ENCODE data around the gene NFE2L1.

- no peak for TF ChIP-seq CTCF (IDR thresholded peaks at IDR 0.05)
- no peak for TF ChIP-seq POLR2A (IDR thresholded peaks at IDR 0.05)
- TF ChIP-seq POLR2AphosphoS5 (IDR thresholded peaks at IDR 0.05), result no peak
These were observed 19.1 kb downstream of the NFE2L1 start for GRCh38 chr17:48067245-48067644.
